Nephron (organoid): Measurements from ENCODE around the gene DCAF17.

ENCODE experiments used
- H3K27ac Mint-ChIP-seq, 3 experiments: 2 replicates each; pipeline ENCODE4 v1.8.0; 2020; ENCODE audit warnings: mixed read lengths in 3 of 3, mild to moderate bottlenecking in 2 of 3, moderate library complexity in 1 of 3
- H3K27me3 Mint-ChIP-seq: 2 replicates; pipeline ENCODE4 v1.8.0; 2021; ENCODE audit warnings: low read depth, mild to moderate bottlenecking, moderate library complexity, mixed read lengths
- H3K36me3 Mint-ChIP-seq: 2 replicates; pipeline ENCODE4 v1.8.0; 2020; ENCODE audit warnings: low read depth, mixed read lengths
- H3K4me1 Mint-ChIP-seq: 2 replicates; pipeline ENCODE4 v1.8.0; 2020; ENCODE audit warnings: mixed read lengths
- H3K4me3 Mint-ChIP-seq, 3 experiments: 2 replicates each; pipeline ENCODE4 v1.8.0; 2020; ENCODE audit warnings: mild to moderate bottlenecking in 3 of 3, mixed read lengths in 3 of 3, moderate library complexity in 2 of 3
- H3K9me3 Mint-ChIP-seq: 2 replicates; pipeline ENCODE4 v1.8.0; 2020; ENCODE audit warnings: mixed read lengths
- TF ChIP-seq, protein P1 (sequence below), 3 experiments: fragments of 200-600 bp; sonication (generic); IDR thresholded peaks; one replicate each; pipeline ENCODE4 v1.5.0; 2021; ENCODE audit warnings: antibody characterized with exemption in 3 of 3; ENCODE audit not compliant: unreplicated experiment in 3 of 3

The DCAF17 gene

GRCh38 chr2:171432969-171433762 is 860 bp upstream of the DCAF17 start:
- Mint-ChIP-seq H3K4me3 (peak overlapping the region; percentile 87 to 95 (median 91)), H3K27me3 (no peaks in the 10 kb centered on the region), H3K4me1 (peaks cover 35% of the 10 kb centered on the region), H3K36me3 (peaks cover 32% of the 10 kb centered on the region), H3K9me3 (peaks cover 4% of the 10 kb centered on the region), H3K27ac (peak overlapping the region; percentile 92 to 95 (median 95))
- TF ChIP-seq, protein P1, sequence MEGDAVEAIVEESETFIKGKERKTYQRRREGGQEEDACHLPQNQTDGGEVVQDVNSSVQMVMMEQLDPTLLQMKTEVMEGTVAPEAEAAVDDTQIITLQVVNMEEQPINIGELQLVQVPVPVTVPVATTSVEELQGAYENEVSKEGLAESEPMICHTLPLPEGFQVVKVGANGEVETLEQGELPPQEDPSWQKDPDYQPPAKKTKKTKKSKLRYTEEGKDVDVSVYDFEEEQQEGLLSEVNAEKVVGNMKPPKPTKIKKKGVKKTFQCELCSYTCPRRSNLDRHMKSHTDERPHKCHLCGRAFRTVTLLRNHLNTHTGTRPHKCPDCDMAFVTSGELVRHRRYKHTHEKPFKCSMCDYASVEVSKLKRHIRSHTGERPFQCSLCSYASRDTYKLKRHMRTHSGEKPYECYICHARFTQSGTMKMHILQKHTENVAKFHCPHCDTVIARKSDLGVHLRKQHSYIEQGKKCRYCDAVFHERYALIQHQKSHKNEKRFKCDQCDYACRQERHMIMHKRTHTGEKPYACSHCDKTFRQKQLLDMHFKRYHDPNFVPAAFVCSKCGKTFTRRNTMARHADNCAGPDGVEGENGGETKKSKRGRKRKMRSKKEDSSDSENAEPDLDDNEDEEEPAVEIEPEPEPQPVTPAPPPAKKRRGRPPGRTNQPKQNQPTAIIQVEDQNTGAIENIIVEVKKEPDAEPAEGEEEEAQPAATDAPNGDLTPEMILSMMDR (IDR thresholded peaks at IDR 0.05; ENCODE audit: unreplicated experiment in 3 of 3) = no peak

DNA sequence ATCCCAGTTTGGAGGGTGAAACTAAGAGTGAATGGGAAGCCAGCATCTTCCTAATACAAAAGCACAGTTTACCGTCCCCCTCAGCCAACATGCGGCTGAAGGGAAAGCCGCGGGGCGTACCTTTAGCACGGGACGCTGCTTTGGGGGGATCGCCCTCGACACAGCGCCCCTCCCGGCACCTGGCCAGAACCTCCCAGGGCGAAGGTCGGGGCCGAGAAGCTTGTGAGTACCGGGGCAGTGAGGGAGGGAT is 338 bp upstream of the DCAF17 start, which contains the start of gene METTL8:
Gene METTL8 (minus strand): TSS at position 228 of the 250 bp plus-strand sequence. CDS start 41,805 bp downstream, outside the sequence.
- Mint-ChIP-seq H3K36me3 (peaks cover 37% of the 10 kb centered on the region), H3K9me3 (peaks cover 4% of the 10 kb centered on the region), H3K27ac (peak within 1 kb of the TSS; percentile 92 to 95 (median 95)), H3K4me3 (peak within 1 kb of the TSS; percentile 87 to 95 (median 91)), H3K27me3 (no peaks in the 10 kb centered on the region), H3K4me1 (peaks cover 35% of the 10 kb centered on the region)
- TF ChIP-seq, protein P1 (IDR thresholded peaks at IDR 0.05; ENCODE audit: unreplicated experiment in 3 of 3) = peak in 2 of 3 experiments; percentile 11 to 49

GRCh38 chr2:171436307-171436706 is 2.3 kb downstream of the DCAF17 start:
- Mint-ChIP-seq H3K9me3 (peaks cover 4% of the 10 kb centered on the region), H3K36me3 (peaks cover 54% of the 10 kb centered on the region), H3K4me1 (peaks cover 27% of the 10 kb centered on the region), H3K4me3 (no peak overlapping the region), H3K27ac (no peak overlapping the region), H3K27me3 (no peaks in the 10 kb centered on the region)
- TF ChIP-seq, protein P1 (IDR thresholded peaks at IDR 0.05; ENCODE audit: unreplicated experiment in 3 of 3) = no peak

DNA sequence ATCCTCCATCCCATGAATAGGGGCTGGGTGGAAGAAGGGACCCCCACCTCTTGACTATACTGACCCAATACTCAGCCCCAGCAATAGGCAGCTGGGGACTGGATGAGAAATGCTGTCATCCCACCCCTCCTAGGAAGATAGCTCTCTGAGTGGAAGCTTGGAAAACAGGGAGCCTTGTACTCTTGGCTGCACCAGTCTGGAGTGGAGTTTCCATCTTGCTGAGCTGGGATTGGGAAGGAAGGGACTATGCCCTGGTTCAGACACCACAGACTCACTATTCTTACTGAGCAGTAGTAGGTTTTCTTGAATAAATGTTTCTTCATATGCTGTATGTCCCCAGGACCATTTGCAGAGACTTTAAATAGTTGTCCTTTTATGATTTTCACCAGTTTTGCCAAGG is 7.4 kb downstream of the DCAF17 start:
- Mint-ChIP-seq H3K27ac (no peak overlapping the region), H3K9me3 (no peaks in the 10 kb centered on the region), H3K27me3 (no peaks in the 10 kb centered on the region), H3K4me1 (no peaks in the 10 kb centered on the region), H3K4me3 (no peak overlapping the region), H3K36me3 (peaks cover 56% of the 10 kb centered on the region)
- TF ChIP-seq, protein P1 (IDR thresholded peaks at IDR 0.05; ENCODE audit: unreplicated experiment in 3 of 3) = no peak

DNA sequence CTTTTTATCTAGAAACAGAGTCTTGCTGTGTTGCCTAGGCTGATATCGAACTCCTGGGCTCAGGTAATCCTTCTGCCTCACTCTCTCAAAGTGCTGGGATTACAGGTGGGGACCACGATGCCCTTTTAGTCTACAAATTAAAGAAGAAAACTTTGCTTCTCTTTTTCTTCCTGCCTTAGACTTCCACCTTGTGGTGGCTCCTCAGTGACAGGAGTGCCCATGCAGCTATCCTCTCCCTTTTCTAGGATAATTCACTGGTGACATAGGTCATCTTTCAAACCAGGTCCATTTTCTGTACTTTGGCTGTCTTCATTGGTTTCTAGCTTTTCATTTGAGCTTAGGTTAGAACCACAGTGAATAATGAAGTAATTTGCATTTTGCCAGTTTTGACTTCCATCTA is 13.6 kb downstream of the DCAF17 start:
- Mint-ChIP-seq H3K36me3 (peaks cover 41% of the 10 kb centered on the region), H3K4me1 (no peaks in the 10 kb centered on the region), H3K27me3 (no peaks in the 10 kb centered on the region), H3K27ac (no peak overlapping the region), H3K4me3 (no peak overlapping the region), H3K9me3 (no peaks in the 10 kb centered on the region)
- TF ChIP-seq, protein P1 (IDR thresholded peaks at IDR 0.05; ENCODE audit: unreplicated experiment in 3 of 3) = no peak

GRCh38 chr2:171451074-171451473 is 17.0 kb downstream of the DCAF17 start:
- Mint-ChIP-seq H3K27me3 (no peaks in the 10 kb centered on the region), H3K4me3 (no peak overlapping the region), H3K9me3 (peaks cover 9% of the 10 kb centered on the region), H3K4me1 (no peaks in the 10 kb centered on the region), H3K36me3 (peaks cover 58% of the 10 kb centered on the region), H3K27ac (no peak overlapping the region)
- TF ChIP-seq, protein P1 (IDR thresholded peaks at IDR 0.05; ENCODE audit: unreplicated experiment in 3 of 3) = no peak
